Breast epithelium (tissue), 3 donors: ENCODE measurements around the gene RTKN2.

Source experiments
- POLR2A ChIP-seq: fragments of 450-650 bp; IDR thresholded peaks from one replicate; pipeline ENCODE4 v1.6.1; 2016; ENCODE audit warnings: antibody characterized with exemption, mild to moderate bottlenecking, moderate library complexity
- TF ChIP-seq, protein P1 (sequence below), 3 donors: fragments of 450-650 bp; IDR thresholded peaks; one replicate each; pipeline ENCODE4 v1.5.1; 2016 to 2017; ENCODE audit warnings: antibody characterized with exemption in 3 of 3, mild to moderate bottlenecking in 3 of 3, moderate library complexity in 3 of 3

DNA sequence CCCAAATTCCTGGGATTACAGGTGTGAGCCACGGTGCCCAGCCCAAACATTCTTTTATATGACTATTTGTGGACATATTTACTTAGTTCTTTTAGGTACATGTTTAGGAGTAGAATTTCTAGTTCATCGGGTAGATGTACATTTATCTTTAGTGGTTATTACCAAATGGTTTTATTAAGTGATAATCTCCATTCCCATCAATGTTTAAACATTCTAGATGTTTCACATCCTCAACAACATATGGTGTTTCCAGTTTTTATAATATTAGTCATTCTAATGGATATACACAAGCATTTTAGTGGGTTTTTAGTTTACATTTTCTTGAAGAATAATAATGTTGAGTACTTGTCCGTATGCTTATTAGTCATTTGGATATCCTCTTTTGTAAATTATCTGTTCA is 131.7 kb downstream of the RTKN2 start:
- TF ChIP-seq POLR2A: no peak
- TF ChIP-seq, protein P1, sequence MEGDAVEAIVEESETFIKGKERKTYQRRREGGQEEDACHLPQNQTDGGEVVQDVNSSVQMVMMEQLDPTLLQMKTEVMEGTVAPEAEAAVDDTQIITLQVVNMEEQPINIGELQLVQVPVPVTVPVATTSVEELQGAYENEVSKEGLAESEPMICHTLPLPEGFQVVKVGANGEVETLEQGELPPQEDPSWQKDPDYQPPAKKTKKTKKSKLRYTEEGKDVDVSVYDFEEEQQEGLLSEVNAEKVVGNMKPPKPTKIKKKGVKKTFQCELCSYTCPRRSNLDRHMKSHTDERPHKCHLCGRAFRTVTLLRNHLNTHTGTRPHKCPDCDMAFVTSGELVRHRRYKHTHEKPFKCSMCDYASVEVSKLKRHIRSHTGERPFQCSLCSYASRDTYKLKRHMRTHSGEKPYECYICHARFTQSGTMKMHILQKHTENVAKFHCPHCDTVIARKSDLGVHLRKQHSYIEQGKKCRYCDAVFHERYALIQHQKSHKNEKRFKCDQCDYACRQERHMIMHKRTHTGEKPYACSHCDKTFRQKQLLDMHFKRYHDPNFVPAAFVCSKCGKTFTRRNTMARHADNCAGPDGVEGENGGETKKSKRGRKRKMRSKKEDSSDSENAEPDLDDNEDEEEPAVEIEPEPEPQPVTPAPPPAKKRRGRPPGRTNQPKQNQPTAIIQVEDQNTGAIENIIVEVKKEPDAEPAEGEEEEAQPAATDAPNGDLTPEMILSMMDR (IDR thresholded peaks at IDR 0.05): no peak
